Keratinocyte (primary cell): ENCODE data around the gene DGKE.

Source experiments
- EZH2 ChIP-seq: IDR thresholded peaks from one replicate; pipeline ENCODE4 v1.6.1; 2012; ENCODE audit warnings: inconsistent platforms, mild to moderate bottlenecking, low read length, moderate library complexity
- TF ChIP-seq, protein P1 (sequence below), 3 experiments: IDR thresholded peaks in 1 of 3; conservative IDR thresholded peaks in 1 of 3; optimal IDR thresholded peaks in 1 of 3; 2 replicates in 2 of 3; 3 replicates in 1 of 3; pipeline versions ENCODE3 to v1.5.1; 2011; ENCODE audit warnings: low read length in 3 of 3, mild to moderate bottlenecking in 3 of 3, moderate library complexity in 2 of 3, control low read depth in 1 of 3, inconsistent platforms in 1 of 3; ENCODE audit not compliant: insufficient read depth in 2 of 3; ENCODE audit errors: extremely low read depth in 1 of 3

DNA sequence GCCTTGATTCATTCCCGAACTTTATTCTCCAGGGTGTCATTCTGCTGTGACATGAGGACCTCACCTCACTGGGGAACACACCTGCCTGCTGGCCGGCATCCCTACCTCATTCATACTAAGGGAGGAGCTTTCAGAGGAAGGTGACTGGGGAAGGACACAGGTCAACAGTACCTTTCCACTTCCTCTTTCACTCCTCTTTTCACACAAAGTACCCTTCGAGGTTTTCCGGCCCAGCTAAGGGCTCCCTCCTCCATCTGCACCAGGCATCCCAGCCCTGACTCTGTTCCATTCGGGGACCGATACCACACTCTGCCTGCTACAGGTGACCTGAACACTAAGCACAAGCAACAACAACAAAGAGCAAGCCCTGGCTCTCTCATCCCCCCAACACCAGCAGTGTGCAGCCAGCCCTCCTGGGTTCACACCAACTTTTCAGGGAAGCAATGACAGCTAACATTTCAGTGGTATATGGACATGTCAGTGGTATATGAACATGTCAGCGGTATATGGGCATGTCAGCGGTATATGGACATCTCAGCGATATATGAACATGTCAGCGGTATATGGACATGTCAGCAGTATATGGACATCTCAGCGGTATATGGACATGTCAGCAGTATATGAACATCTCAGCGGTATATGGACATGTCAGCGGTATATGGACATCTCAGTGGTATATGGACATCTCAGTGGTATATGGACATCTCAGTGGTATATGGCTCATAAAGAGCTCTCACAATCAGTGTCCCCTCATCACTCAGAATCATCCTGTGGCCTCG, 63.9 kb downstream of the DGKE start:
- TF ChIP-seq, protein P1, sequence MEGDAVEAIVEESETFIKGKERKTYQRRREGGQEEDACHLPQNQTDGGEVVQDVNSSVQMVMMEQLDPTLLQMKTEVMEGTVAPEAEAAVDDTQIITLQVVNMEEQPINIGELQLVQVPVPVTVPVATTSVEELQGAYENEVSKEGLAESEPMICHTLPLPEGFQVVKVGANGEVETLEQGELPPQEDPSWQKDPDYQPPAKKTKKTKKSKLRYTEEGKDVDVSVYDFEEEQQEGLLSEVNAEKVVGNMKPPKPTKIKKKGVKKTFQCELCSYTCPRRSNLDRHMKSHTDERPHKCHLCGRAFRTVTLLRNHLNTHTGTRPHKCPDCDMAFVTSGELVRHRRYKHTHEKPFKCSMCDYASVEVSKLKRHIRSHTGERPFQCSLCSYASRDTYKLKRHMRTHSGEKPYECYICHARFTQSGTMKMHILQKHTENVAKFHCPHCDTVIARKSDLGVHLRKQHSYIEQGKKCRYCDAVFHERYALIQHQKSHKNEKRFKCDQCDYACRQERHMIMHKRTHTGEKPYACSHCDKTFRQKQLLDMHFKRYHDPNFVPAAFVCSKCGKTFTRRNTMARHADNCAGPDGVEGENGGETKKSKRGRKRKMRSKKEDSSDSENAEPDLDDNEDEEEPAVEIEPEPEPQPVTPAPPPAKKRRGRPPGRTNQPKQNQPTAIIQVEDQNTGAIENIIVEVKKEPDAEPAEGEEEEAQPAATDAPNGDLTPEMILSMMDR (optimal IDR thresholded peaks at IDR 0.05 in 1 of 3, IDR thresholded peaks at IDR 0.05 in 1 of 3, conservative IDR thresholded peaks at IDR 0.05 in 1 of 3; ENCODE audit: extremely low read depth in 1 of 3, insufficient read depth in 2 of 3, low read length in 3 of 3) = no peak
- no peak for TF ChIP-seq EZH2
